Liver (tissue), 3 donors: ENCODE data around the gene PDE6D.
A peak's percentile ranks its signal among the peaks of the same experiment; 100 is the strongest.

Experiments
- EGR1 ChIP-seq, 2 donors: IDR thresholded peaks; 2 replicates each; pipeline ENCODE4 v1.6.1; 2016 to 2018; ENCODE audit warnings: antibody characterized with exemption in 2 of 2, low read depth in 2 of 2
- FOXA1 ChIP-seq: IDR thresholded peaks from 2 replicates; pipeline ENCODE4 v1.6.1; 2016; ENCODE audit warnings: antibody characterized with exemption
- FOXA2 ChIP-seq: IDR thresholded peaks from 2 replicates; pipeline ENCODE4 v1.6.1; 2016; ENCODE audit warnings: antibody characterized with exemption
- HNF4G ChIP-seq: IDR thresholded peaks from 2 replicates; pipeline ENCODE4 v1.6.1; 2016; ENCODE audit warnings: antibody characterized with exemption
- JUND ChIP-seq, 2 donors: IDR thresholded peaks; 2 replicates each; pipeline ENCODE4 v1.6.1; 2016; ENCODE audit warnings: antibody characterized with exemption in 2 of 2
- RAD21 ChIP-seq, 2 donors: IDR thresholded peaks; 2 replicates each; pipeline ENCODE4 v1.6.1; 2016; ENCODE audit warnings: antibody characterized with exemption in 2 of 2, mild to moderate bottlenecking in 2 of 2
- RXRA ChIP-seq, 2 donors: IDR thresholded peaks; 2 replicates each; pipeline ENCODE4 v1.6.1; 2017 to 2018; ENCODE audit warnings: antibody characterized with exemption in 2 of 2, mild to moderate bottlenecking in 1 of 2
- SP1 ChIP-seq: IDR thresholded peaks from 2 replicates; pipeline ENCODE4 v1.6.1; 2018; ENCODE audit warnings: antibody characterized with exemption, mild to moderate bottlenecking
- TAF1 ChIP-seq: conservative IDR thresholded peaks from 2 replicates; pipeline ENCODE4 v1.6.1; 2016; ENCODE audit warnings: antibody characterized with exemption, mild to moderate bottlenecking
- TF ChIP-seq, protein P1 (sequence below): IDR thresholded peaks from 2 replicates; pipeline ENCODE4 v1.6.1; 2016; ENCODE audit warnings: antibody characterized with exemption
- TF ChIP-seq, protein P2 (sequence below): fragments of 150-350 bp; IDR thresholded peaks from 2 replicates; pipeline ENCODE4 v1.5.1; 2017; ENCODE audit warnings: improper control_type of control experiment, low read depth, low read length; ENCODE audit not compliant: missing input control
- TF ChIP-seq, protein P3 (sequence below): IDR thresholded peaks from 2 replicates; pipeline ENCODE4 v1.6.1; 2016; ENCODE audit warnings: antibody characterized with exemption, mild to moderate bottlenecking
- TF ChIP-seq, protein P4 (sequence below): IDR thresholded peaks from 2 replicates; pipeline ENCODE4 v1.6.1; 2016; ENCODE audit warnings: antibody characterized with exemption
- TF ChIP-seq, protein P5 (sequence below): IDR thresholded peaks from 2 replicates; pipeline ENCODE4 v1.6.1; 2016; ENCODE audit warnings: antibody characterized with exemption
- donor health status: healthy.
- donor health status: healthy.

DNA sequence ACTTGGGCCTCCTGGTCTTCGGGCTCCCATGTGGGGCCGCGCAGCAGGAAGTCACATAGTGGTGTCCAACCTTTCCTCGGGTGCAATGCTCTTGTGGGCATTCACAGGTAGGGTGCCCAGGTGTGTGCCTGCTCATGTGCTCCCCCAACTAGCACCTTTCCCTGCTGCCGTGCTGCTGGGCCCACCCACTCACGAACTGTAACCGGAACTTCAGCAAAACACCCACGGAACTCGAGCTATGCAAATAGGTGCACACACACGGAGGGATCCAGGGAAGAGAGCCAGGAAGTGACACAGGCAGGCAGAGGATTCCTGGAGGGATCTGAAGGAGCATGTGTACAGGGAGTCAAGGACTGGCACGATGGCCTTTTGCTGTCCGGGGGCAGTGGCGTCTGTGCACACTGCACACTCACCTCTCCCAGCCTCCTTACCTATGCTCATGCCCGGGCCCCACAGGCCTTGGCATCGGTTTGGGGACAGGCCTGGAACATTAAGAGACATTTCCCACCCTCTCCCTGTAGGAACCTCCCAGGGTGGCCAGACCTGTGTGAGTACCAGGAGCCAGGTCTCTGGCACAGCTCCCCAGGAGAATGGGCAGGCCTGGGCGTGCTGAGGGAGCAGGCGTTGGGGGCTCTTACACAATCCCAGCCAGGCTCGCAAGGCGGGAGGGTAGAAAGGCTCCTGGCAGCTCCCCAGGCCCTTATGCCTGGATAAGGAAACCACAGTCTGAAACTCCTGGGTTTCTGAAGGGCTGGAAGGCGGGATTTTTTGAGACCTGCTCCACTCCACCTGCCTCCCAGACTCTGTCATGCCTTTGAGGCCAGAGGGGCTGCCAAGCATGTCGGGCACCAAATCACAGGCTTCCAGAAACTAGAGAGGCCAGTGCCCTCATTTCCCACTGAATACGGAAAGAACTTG is 79.4 kb downstream of the PDE6D start:
- no peak for TF ChIP-seq FOXA1
- TF ChIP-seq JUND (IDR thresholded peaks at IDR 0.05) = no peak
- TF ChIP-seq, protein P1, sequence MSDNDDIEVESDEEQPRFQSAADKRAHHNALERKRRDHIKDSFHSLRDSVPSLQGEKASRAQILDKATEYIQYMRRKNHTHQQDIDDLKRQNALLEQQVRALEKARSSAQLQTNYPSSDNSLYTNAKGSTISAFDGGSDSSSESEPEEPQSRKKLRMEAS = no peak
- TF ChIP-seq, protein P2, sequence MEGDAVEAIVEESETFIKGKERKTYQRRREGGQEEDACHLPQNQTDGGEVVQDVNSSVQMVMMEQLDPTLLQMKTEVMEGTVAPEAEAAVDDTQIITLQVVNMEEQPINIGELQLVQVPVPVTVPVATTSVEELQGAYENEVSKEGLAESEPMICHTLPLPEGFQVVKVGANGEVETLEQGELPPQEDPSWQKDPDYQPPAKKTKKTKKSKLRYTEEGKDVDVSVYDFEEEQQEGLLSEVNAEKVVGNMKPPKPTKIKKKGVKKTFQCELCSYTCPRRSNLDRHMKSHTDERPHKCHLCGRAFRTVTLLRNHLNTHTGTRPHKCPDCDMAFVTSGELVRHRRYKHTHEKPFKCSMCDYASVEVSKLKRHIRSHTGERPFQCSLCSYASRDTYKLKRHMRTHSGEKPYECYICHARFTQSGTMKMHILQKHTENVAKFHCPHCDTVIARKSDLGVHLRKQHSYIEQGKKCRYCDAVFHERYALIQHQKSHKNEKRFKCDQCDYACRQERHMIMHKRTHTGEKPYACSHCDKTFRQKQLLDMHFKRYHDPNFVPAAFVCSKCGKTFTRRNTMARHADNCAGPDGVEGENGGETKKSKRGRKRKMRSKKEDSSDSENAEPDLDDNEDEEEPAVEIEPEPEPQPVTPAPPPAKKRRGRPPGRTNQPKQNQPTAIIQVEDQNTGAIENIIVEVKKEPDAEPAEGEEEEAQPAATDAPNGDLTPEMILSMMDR = no peak
- TF ChIP-seq, protein P3, sequence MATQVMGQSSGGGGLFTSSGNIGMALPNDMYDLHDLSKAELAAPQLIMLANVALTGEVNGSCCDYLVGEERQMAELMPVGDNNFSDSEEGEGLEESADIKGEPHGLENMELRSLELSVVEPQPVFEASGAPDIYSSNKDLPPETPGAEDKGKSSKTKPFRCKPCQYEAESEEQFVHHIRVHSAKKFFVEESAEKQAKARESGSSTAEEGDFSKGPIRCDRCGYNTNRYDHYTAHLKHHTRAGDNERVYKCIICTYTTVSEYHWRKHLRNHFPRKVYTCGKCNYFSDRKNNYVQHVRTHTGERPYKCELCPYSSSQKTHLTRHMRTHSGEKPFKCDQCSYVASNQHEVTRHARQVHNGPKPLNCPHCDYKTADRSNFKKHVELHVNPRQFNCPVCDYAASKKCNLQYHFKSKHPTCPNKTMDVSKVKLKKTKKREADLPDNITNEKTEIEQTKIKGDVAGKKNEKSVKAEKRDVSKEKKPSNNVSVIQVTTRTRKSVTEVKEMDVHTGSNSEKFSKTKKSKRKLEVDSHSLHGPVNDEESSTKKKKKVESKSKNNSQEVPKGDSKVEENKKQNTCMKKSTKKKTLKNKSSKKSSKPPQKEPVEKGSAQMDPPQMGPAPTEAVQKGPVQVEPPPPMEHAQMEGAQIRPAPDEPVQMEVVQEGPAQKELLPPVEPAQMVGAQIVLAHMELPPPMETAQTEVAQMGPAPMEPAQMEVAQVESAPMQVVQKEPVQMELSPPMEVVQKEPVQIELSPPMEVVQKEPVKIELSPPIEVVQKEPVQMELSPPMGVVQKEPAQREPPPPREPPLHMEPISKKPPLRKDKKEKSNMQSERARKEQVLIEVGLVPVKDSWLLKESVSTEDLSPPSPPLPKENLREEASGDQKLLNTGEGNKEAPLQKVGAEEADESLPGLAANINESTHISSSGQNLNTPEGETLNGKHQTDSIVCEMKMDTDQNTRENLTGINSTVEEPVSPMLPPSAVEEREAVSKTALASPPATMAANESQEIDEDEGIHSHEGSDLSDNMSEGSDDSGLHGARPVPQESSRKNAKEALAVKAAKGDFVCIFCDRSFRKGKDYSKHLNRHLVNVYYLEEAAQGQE = no peak
- no peak for TF ChIP-seq EGR1 (IDR thresholded peaks at IDR 0.05; ENCODE audit: low read depth in 2 of 2)
- no peak for TF ChIP-seq TAF1
- TF ChIP-seq FOXA2 = no peak
- TF ChIP-seq SP1 = no peak
- TF ChIP-seq, protein P4, sequence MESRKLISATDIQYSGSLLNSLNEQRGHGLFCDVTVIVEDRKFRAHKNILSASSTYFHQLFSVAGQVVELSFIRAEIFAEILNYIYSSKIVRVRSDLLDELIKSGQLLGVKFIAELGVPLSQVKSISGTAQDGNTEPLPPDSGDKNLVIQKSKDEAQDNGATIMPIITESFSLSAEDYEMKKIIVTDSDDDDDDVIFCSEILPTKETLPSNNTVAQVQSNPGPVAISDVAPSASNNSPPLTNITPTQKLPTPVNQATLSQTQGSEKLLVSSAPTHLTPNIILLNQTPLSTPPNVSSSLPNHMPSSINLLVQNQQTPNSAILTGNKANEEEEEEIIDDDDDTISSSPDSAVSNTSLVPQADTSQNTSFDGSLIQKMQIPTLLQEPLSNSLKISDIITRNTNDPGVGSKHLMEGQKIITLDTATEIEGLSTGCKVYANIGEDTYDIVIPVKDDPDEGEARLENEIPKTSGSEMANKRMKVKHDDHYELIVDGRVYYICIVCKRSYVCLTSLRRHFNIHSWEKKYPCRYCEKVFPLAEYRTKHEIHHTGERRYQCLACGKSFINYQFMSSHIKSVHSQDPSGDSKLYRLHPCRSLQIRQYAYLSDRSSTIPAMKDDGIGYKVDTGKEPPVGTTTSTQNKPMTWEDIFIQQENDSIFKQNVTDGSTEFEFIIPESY = no peak
- TF ChIP-seq HNF4G = no peak
- TF ChIP-seq, protein P5, sequence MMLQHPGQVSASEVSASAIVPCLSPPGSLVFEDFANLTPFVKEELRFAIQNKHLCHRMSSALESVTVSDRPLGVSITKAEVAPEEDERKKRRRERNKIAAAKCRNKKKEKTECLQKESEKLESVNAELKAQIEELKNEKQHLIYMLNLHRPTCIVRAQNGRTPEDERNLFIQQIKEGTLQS = no peak
- peak in 1 of 2 donors; percentile 9 for TF ChIP-seq RXRA (IDR thresholded peaks at IDR 0.05)
- no peak for TF ChIP-seq RAD21 (IDR thresholded peaks at IDR 0.05)
